Erythroblast (primary cell): Measurements from ENCODE around the gene DSG2.

Experiments
- GATA1 ChIP-seq: IDR thresholded peaks from 2 replicates; pipeline ENCODE4 v1.6.1; 2011; ENCODE audit warnings: low read depth, mild to moderate bottlenecking, control low read depth, low read length, moderate library complexity
- POLR2A ChIP-seq: IDR thresholded peaks from 2 replicates; pipeline ENCODE4 v1.6.1; 2011; ENCODE audit warnings: mild to moderate bottlenecking, low read length

DNA sequence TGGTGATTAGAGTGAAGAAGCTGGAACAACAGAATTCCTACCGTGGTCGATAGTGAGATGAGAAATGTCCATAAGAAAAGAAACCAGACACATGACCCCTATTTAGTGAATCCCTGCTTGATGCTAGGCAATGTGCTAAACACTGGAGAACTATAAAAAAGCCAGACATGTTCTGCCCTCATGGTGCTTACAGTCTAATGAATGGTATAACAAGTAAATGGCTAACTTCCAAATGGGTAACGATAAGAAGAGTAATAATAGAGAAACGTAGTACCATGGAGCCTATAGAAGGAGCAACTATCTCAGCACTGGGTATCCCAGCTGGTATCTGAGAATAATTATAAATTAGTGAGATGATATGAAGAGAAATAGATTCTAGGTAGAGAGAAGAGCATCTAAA is 5.0 kb downstream of the DSG2 start:
- TF ChIP-seq POLR2A (no peak), GATA1 (no peak)
